KOPT-K1 (cell line): ENCODE data around the gene GPR35.
"Not testable (repeated sequence)": the region's sequence is repeated elsewhere in the genome, so short reads cannot be mapped to it uniquely, and the experiment has no call there.

Experiments
- H3K27ac ChIP-seq: fragments of 200-600 bp; sonication (generic); 2 replicates; pipeline ENCODE4 v1.5.1; 2016; ENCODE audit warnings: antibody characterized with exemption, mild to moderate bottlenecking, low read depth, low read length; ENCODE audit not compliant: poor library complexity, severe bottlenecking
- H3K36me3 ChIP-seq: fragments of 200-600 bp; sonication (generic); 2 replicates; pipeline ENCODE4 v1.5.1; 2017; ENCODE audit warnings: antibody characterized with exemption, mild to moderate bottlenecking, low read length, moderate library complexity; ENCODE audit not compliant: insufficient read depth
- H3K9me3 ChIP-seq: fragments of 200-600 bp; sonication (generic); 2 replicates; pipeline ENCODE4 v1.5.1; 2017; ENCODE audit warnings: antibody characterized with exemption, low read length, mild to moderate bottlenecking; ENCODE audit not compliant: insufficient read depth, poor library complexity, severe bottlenecking

GPR35 gene

DNA sequence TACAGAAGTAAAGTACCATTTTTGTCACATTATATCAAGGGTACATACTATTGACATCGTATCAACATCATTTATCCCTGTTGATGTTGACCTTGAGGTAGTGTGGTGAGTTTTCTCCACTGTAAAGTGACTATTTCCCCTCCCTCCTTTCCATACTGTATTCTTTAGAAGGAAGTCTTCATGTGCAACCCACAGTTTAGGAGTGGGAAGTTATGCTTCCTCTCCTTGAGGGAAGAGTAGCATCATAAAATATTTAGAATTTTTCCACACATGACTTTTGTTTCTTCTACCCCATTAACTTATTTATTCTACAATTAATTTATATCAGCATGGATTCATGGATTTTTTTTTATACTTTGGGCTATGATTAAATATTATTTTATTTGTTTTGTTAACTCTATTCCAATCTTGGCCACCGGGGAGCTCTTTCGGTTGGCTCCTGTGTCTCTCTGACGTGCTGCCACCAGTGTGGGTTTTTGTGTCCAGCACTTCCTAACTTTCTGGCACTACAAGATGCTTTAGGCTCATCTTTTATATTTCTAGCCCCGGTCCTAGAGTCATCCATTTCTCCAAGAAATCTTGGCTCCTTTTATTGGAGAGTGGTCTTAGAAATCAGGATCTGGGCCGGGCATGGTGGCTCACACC is 38.4 kb downstream of the GPR35 start:
- Histone ChIP-seq H3K9me3 (peaks cover 40% of the 10 kb centered on the region), H3K36me3 (no peaks in the 10 kb centered on the region), H3K27ac (no peak overlapping the region)

GRCh38 chr2:240664622-240665021 is 39.3 kb downstream of the GPR35 start:
- Histone ChIP-seq H3K27ac (no peak overlapping the region), H3K36me3 (no peaks in the 10 kb centered on the region), H3K9me3 (peaks cover 40% of the 10 kb centered on the region)

DNA sequence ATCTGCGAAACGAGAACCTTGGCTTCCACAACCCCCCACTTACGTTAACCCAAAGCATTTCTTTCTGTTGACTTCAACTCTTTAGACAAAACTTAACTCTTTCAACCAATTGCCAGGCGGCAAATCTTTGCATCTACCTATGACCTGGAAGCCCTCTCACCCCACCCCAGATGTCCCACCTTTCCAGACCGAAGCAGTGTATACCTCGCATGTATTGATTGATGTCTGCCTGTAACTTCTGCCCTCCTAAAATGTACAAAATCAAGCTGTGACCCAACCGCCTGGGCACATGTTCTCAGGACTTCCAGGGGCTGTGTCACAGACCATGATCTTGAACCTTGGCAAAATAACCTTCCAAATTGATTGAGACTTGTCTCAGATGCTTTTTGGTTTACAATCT is 45.1 kb downstream of the GPR35 start:
- Histone ChIP-seq H3K36me3 (no peaks in the 10 kb centered on the region), H3K27ac (no peak overlapping the region), H3K9me3 (peaks cover 1% of the 10 kb centered on the region)

DNA sequence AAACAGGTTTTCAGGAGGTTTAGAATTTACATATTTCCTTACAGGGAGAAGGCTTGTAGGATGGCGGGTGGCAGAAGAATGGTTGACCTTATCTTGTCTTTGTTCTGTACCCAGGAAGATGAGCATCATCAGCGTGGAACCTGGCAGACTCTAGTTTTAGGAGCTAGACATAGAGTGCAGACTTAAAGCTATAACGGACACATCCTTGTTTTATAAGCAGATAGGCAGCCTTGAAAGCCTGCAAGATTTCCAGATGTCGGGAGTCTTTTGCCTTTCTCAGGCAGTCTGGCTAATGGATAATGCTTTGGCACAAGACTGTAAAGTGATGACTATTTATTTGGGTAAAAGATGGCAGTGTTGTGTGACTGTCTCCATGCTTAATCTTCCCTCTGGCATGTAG is 45.7 kb downstream of the GPR35 start:
- Histone ChIP-seq H3K27ac (no peak overlapping the region), H3K36me3 (no peaks in the 10 kb centered on the region), H3K9me3 (no peaks in the 10 kb centered on the region)

- Histone ChIP-seq H3K36me3 (no peaks in the 10 kb centered on the region), H3K27ac (no peak overlapping the region), H3K9me3 (no peaks in the 10 kb centered on the region)
These were observed 46.9 kb downstream of the GPR35 start for GRCh38 chr2:240672076-240672700.

- H3K27ac ChIP-seq: no peak overlapping the region
- no peaks in the 10 kb centered on the region for H3K9me3 ChIP-seq
- no peaks in the 10 kb centered on the region for H3K36me3 ChIP-seq
These were observed 47.5 kb downstream of the GPR35 start for GRCh38 chr2:240672701-240673190.

GRCh38 chr2:240674461-240675184 is 49.3 kb downstream of the GPR35 start:
- H3K27ac ChIP-seq, H3K36me3 ChIP-seq, H3K9me3 ChIP-seq: not testable (repeated sequence)

- H3K27ac ChIP-seq, H3K9me3 ChIP-seq, H3K36me3 ChIP-seq: not testable (repeated sequence)
These were observed 50.1 kb downstream of the GPR35 start for GRCh38 chr2:240675345-240675744.

DNA sequence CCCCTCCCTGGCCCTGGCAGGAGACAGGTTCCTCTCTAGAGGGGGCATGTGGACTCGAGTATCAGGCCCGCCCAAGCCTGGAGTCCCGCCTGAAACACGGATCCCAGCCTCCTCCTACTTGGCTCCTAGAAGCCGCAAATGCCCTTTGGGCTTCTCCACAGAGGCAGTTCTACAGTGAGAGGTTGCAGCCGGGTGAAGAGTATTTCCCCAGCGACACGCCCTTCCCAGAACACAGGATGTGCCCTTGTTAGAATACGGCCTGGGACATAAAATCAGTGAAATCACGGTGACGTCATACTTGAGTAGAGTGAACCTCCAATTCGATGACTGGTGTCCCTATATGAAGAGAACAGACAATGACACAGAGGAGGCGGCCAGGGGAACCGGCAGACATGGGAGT is 52.8 kb downstream of the GPR35 start:
- H3K36me3 ChIP-seq, H3K9me3 ChIP-seq, H3K27ac ChIP-seq: not testable (repeated sequence)

DNA sequence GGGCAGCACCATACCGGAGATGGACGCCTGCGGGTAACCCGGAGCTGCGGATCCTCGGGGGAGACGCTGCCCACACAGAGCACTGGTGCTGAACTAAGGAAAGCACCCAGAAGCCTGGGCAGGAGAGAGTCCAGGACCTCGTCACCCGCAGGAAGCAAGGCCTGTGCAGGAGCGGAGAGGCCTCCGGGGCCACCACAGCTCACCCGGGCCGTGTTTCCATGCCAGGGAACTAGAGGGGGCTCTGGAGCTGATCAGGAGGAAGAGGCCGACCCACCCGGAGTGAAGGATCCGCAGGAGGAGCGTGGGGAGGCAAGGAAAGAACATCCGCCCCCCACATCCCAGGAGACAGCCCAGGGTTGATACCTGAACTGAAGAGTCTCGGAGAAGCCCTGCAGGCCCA is 53.6 kb downstream of the GPR35 start:
- not testable (repeated sequence) for H3K27ac ChIP-seq, H3K36me3 ChIP-seq, H3K9me3 ChIP-seq

- not testable (repeated sequence) for H3K9me3 ChIP-seq, H3K27ac ChIP-seq, H3K36me3 ChIP-seq
These were observed 54.9 kb downstream of the GPR35 start for GRCh38 chr2:240680185-240680584.
